NCI-H1694 (cell line): Measurements from ENCODE around the gene KRT80.

ENCODE experiments used
- DNase-seq: peaks from one replicate; lab custom pipeline; 2025; lab: John Stamatoyannopoulos, UW

The KRT80 gene

DNA sequence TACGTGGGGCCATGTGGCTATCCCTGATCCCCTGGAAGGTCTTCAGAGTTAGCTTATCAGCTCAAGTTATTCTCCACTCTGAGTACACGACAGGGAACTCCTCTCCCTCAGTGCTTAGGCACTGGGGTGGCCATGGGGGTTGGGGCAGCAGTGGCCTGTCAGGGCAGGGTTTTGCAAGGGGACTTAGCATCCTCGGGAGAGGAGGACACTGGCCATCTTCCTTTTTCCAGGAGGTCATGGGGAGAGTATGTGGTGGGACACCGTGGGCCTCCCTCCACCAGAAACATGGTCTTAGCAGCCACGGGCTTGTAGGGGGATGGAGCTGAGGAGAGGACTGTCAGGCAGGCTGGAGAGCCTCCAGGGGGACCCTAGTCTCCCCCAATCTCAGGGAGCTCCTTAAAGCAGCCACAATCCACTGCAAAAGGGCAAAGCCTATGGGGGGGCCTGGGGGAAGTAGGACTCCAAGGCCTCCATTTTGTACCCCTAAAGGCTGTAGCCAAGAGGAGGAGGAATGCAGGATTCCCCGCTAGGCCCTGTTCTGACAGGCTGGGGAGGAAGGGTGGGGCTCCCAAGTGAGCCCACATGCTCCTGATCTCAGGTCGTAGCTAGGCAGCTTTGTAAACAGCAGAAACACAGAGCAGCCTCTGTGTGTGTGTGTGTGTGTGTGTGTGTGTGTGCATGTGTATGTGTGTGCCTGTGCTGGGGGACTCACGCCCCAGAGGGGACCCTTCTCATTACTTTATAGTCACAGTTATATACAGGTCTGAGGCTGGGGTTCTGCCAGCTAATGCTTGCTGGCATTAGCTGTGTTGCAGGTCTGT lies 36.6 kb downstream of the KRT80 start:
- DNase-seq, result no peak

DNA sequence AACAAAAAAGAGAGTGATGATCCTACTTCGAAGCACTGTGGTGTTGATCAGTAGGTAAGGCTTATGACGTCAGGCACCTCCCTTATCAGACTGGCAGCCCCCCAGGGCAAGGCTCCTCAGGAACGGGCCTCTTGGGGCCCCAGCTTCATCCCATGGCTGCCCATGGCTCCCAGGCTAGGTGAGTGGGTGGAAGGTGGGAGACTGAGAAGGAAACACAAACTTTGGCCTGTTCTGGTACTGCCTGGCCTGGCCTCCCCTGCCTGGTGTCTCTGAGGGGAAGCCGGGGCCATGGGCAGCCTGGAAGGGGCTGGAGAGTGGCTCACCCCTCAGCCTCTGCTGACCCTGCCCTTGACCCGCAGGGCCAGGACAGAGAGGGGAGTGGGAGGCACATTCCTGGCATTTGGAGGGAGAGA lies 38.9 kb downstream of the KRT80 start:
- no peak for DNase-seq

DNA sequence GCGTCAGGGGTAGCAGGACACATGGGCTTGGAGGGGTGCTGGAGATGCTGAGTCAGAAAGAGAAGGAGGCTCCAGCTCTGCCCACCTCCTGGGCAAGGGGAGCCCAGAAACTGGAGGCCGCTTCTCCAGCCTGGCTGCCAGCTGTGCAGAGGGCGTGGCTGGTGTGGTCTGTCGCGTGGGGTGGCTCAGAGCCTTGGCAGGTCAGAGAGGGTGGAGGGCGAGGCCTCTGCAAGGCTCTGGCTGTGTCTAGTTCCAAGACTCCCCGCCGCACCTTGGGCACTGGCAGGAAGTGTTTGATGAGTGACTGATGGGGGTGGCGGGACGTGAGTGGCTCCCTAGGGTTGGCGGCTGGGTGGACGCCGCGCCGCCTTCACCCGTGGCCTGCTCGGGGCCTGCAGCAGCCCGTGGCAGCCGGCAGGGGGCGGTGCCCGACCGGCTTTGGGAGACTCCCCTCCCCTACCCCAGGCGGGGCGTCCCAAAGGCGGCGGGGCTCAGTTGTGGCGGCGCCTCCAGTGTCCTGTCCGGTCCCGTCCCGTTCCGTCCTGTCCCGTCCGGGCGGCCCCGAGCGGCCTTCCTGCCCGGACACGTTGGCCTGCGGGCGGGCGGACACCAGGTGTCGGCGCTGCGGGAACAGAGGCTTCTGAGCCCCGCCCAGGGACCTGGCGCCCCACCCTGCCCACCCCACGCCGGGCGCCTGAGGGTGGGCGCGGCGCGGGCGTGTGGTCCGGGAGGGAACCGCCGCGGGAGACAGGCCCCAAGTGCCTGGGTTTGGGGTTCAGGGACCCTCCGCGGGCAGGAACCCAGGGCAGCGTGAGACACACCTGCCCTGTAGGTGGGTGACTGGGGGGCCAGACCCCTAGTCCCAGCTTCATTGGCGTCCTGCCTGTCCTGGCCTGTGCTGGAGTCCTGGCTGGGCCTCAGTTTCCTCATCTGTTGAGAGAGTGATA lies 39.7 kb downstream of the KRT80 start:
- peak; percentile 5 for DNase-seq

DNA sequence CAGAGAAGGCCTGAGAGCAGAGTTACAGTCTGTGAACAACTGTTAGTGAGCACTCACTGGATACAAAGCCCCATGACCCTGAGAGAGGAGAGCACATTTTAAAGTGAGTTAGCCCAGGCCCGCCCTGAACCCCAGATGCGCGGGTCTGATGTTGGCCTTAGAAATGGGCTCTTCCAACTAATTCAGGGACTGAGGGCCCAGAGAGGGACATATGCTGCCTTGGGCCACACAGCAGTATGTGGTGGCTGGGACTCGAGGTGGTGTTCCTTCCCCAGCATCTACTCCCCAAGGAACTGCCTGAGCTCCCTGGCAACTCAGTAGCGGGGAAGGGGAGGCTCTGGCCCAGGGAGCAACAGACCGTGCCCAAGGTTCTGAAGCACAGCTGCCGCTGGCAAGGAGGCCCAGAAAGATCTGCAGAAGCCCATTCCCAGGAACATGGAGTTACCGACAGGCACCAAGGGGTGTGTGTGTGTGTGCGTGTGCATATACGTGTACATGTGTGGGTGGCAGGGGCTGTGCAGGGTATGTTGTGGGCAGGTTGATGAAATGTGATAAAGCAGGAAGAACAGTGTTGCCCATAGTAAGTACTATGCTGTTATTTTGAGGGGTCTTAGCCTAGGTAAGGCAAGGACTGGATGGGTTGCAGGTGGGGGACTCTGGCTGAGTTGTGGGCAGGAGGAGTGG lies 40.5 kb downstream of the KRT80 start:
- DNase-seq, result no peak

DNA sequence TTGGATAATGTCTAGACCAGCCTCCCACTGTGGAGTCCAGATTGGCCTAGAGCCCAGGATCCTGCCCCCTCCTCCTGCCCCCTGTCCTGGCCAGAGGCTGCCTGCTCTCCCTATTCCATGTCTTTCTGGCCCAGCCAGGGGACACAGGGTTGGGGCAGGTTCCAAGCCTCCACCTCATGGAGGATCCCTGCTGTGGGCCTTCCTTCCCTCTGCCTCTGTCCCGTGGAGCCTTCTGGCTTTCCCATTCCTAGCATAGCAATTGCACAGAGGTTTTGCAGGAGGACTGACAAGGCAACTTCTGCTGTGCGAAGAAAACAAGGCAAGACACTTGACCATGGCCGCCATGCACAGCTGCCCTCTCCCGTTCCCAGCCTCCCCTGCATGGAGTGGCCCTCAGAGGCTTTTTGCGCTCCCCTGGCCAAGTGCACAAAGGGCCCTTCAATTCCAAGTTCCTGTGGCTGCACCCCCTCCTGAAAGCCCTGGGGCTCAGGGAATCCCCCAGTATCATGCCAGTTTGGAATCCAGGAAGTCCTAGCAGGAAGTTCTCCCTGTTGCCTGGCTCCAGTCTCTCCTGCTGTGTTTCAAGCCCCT lies 42.1 kb downstream of the KRT80 start:
- DNase-seq, result no peak

DNA sequence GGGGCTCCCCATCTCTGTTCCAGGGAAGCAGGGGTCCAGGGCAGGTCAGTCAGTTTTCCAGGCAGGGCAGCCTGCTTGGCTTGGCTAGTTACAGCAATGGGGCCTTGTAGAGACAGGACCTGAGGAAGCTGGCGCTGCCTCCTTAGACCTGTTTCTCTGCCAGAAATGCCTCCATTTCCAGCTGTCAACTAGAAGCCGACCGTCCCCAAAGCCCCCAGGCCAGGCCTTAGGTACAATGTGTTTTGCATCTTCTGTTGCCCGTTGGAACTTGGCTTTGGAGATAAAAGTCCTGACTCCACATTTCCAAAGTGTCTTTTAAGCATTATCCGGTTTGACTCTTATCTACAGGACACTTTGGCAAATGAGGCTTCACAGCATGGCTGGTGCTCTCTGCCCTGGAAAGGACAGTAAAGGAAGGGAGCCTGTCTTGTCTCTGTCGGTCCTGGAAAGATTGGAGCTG lies 42.6 kb downstream of the KRT80 start:
- no peak for DNase-seq

DNA sequence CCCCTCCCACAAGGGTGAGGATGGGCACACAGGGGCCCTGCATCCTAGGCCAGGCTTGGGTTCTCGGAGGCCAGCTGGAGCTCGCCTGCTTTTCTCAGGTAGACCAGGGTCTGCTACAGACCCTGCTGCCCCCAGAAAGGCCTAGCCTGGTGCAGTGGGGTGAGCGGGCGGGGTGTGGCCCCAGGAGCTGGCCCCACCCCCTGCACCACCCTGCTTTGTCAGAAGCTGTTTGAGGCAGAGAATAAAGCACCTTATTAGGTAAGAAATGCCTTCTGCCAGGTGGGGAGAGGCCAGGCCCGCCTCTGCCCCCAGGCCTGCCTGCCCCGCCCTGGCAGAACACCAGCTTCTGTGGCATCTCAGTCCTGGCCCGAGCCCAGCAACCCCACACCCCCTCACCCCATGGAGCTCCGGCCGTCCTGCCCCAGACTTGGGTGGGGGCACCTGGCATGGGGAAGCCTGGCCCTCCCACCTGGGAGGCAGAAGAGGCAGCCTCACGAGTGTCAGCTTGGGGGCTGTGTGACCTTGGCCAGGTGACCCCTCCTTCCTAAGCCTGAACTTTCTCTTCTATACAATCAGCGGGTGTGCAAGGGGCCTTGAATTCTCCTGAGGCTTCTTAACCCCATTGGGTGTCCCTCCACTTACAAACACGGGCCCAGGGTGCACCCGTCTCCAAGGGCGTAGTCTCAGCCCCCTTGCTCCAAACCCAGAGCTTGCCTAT lies 43.2 kb downstream of the KRT80 start:
- no peak for DNase-seq

DNA sequence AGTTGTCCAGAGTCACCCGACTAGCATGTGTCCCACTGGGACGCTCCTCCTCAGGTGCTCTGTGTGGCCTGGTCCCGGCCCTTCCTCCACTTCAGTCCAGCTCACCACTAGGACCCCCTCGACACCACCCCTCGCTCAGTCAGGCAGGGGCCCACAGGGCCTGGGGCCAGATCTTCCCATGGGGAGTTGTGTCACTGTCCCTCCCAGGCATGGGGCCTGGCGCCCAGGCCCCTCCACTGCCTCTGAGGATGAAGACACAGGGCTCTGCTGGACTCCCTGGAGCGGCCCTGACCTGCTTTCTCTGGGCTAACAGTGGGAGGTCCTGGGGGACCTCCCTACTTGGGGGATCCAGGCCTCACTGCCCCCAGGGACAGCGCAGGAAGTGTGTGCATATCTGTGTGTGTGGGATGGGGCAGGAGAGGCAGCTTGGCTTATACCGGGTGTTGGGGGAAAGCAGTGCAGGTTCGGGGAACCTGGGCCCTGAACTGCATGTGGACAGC lies 43.8 kb downstream of the KRT80 start:
- DNase-seq, result no peak

DNA sequence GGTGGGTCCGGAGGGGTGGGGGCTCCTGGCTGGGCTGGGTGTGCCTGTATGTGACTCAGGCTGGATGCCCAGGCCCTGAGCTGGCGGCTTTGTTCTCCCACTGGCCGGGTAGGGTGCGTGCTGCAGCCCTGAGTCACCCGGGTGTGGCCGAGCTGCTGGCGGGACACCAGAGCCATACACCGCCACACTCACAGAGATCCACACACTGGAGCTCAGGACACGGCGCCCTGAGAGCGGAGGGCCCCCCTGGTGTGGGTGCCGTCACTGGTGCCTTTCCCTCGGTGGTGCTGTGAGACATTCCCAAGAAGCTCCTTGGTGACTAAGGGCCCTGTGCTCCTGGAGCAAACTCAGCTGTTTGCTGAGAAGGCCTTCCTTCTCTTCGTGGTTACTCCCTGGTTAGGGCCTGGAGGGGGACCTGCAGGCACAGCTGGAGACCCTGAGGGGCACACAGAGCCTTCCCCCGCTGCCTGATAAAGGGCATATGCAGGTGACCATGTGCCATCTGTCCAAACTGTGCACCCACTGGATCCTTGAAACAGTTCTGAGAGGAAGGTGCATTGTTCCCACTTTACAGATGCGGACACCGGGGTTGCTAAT lies 44.3 kb downstream of the KRT80 start:
- no peak for DNase-seq

DNA sequence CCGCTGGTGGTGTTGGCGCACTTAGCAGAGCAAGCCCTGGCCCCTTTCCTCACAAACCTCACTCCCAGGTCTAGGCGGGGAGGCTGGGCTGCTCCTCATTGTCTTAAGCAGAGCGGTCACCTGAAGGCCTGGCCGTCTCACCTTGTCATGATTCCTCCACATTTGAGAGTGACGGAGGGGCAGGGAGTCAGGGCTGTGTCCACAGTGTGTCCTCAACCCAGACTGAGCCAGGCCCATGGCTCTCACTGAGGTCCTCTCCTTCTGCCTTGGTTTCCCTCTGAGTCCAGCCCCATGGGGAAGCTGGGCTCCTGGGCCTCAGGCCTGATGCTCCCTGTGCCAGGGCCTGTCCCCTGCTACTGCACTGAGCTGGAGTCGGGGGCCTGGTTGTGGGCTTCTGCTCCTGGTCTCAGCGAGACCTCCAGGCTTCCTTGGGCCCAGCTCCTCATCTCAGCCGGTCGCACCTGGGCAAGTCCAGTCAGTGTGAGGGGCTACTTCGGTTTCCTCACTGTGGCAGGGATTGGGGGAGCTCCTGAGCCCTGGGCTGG lies 44.9 kb downstream of the KRT80 start:
- DNase-seq, result no peak

DNA sequence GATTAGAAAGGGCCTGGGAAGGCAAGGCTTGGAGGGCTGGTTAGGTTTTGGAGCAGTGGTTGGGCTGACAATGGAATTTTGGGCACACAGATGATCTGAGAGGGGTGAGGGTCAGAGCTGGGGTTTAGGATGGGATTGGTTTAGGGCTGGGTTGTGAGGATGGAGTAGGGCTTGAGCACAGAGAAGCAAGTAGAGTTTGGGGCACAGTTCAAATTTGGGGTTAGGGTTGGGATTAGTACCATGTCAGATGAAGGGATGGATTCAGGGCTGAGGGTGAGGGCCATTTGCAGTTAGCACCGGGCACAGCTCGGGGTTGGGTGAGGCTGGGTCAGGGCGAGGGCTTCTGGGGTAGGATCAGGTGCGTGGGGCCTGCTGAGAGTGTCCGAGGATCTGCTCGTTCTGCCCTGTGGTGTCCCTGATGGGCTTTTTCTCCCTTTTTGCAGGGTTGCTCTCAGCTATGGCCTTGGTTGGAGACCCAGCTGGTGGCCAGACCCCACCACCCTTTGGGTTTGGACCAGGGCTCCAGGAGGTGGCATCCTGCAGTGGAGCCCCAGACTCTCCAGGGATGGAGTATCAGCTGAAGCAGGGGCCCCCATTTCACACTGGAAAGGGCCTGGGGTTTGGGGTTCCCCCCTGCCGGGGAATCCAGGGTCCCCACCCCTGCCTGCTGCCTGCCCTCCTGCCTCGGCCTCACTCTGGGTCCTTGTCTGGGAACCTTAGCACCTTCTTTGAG lies 45.6 kb downstream of the KRT80 start:
- DNase-seq, result no peak

DNA sequence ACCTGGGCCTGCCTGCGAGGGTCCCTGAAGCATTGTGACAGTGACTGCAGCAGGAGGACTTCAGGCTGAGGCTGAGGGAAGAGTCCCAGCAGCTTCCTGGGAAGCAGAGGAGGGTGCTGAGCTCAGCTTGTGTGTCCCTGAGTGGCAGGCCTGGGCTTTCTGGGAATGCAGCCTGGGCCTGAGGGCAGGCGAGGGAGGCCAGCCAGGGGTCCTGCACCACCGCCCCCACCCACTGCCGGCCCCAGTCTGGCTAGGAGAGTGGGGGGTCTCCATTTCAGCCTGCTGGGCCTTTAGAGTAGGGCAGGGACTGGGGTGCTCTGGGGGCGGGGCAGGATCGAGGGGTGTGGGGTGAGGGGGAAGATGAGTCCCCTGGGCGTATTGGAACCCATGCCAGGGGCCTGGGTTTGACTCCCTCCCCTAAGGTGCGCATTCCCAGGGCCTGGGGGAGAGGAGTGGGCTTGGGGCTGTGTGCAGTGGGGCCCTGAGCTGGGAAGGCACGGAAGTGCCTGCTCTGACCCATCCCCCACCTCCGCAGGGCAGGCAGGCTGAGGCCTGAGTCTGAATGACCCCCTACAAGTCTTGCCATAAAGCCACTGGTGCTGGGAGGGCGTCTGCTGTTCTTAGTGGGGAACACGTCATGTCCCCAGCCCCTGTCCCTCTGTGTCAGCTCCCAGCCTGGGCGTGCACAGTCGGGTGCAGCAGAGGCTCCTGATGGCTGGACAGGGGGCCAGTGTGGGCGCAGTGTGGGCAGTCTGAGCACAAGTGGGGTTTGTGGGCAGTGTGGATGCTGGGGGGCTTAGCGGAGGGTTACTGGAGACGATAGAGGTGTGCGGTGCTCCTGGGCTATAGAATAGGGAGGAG lies 46.4 kb downstream of the KRT80 start:
- DNase-seq, result no peak

DNA sequence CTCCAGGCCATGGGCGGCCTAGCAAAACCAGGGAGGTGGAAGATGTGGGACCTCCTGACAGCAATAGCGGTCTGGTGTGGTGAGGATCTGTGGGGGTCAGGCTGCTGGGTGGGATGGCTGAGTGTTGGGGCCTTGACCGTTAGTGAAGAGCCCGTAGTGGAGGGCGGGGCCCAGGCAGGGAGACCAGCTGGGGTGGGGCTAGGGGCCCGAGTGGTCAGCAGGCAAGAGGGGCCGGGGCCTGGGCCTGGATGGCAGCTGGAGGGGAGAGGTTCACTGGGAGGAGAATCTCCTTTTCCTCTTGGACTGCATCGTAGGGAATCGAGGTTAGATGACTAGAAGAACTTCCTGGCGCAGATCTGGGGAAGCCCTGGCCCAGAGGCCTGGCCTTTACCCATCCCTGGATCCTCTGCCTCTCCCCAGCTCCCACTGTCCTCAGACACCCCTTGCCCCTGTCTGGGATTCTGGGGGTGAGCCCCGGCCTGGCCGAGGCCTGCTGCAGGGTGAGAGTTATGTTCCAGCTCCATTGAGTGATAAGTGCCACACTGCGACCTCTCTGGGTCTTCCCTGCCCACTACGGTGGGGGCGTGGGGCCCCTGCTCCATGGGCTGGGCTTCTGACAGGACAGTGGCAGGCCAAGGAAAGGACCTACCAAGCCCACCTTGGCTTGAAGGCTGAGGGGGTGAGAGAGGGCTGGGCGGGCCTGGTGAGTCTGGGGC lies 47.1 kb downstream of the KRT80 start:
- DNase-seq, result no peak

DNA sequence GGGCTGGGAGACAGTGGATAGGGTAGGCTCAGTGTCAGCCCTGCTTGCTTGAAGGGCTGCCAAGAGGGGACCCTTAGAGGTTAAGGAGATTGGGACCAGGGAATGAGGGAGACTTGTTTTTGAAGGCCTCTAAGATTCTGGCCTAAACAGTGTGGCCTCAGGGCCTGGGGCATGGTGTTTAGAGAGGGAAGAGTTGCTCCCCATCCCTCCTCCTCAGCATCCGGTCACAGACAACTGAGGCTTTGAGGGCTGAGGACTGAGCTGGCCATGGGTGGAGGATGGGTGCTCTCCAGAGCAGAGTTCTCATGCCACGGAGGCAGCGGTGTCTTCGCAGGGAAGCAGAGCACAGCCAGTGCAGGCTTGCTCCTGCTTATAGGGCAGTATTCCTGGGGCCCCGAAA lies 49.4 kb downstream of the KRT80 start:
- no peak for DNase-seq

DNA sequence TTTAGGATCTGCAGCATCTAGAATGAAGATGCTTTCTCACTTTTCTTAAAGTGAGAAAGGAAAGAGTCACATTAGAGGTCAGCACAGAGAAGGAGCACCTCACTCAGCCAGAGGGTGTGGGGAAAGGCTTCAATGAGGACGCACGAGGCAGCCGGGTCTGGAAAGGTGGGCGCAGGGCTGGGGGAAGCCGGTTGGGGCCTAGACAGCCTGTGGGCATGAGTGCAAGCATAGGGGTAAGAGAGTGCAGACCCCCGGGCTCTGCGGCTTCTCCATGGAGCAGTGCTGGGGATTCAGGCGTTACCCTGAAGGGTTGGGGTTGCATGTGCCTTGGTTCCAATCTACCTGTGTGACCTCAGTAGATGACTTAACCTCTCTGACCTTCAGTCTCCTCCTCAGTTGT lies 49.9 kb downstream of the KRT80 start:
- DNase-seq, result no peak

DNA sequence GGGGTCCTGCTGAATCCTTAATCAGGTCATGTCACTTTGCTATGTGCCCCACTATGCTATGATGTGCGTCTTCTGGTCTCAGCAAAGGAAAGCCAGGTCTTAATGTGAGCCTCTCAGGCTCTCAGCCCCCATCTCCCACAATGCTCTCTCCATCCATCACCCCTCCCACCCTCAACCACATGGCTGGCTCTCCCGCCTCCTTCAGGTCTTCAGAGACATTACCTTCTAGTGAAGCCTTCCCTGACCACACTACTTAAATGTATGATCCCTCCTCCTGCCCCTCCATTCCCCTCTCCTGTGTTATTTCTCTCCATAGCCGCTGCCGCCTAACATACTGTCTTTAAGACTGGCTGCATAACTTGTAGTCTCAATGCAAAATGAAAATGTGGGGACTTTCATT lies 50.5 kb downstream of the KRT80 start:
- no peak for DNase-seq

DNA sequence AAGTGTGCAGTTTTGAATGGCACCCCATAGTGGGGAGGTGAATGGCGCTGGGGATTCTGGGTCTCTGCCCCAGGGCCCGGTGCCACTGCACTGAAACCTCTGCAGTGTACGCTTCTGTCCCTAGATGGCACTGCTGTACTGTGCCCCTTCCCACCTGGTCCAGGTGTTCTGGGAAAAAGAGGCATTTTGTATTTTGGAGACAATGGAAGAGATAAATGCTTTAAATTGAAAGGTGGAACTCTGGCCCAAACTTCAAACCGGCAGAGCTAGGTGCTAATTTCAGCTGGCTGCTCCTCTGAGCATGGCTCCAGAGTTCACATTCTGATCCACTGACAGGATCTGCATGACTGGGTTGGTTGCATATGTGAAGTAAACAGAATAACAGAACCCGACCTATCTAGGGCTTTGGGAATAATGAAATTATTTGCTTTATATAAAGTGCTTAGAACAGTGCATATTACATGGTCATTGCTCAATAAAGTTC lies 52.2 kb downstream of the KRT80 start:
- DNase-seq, result no peak

DNA sequence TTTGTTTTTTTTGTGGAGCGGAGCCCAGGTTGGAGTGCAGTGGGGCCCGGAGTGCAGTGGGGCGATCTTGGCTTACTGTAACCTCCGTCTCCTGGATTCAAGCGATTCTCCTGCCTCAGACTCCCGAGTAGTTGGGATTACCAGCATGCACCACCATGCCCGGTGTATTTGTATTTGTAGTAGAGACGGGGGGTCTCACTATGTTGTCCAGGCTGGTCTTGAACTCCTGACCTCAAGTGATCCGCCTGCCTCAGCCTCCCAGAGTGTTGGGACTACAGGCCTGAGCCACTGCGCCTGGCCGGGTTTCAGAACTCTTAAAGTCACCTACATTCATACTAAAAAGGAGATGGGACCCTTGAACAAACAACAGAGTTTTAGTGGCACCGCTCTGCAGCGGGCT lies 52.7 kb downstream of the KRT80 start:
- DNase-seq, result no peak
